ENCODE results near the gene RASSF7. TPM values are rescaled to one million over a fixed set of nuclear protein-coding genes. Genes with fewer than 3 reads are reported as not detected.
A peak's percentile ranks its signal among the peaks of the same experiment; 100 is the strongest.
"Not testable (repeated sequence)": the region's sequence is repeated elsewhere in the genome, so short reads cannot be mapped to it uniquely, and the experiment has no call there.

RASSF7 gene, protein sequence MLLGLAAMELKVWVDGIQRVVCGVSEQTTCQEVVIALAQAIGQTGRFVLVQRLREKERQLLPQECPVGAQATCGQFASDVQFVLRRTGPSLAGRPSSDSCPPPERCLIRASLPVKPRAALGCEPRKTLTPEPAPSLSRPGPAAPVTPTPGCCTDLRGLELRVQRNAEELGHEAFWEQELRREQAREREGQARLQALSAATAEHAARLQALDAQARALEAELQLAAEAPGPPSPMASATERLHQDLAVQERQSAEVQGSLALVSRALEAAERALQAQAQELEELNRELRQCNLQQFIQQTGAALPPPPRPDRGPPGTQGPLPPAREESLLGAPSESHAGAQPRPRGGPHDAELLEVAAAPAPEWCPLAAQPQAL
- total RNA-seq, result 44.4 and 45.5 TPM in 2 replicates

DNA sequence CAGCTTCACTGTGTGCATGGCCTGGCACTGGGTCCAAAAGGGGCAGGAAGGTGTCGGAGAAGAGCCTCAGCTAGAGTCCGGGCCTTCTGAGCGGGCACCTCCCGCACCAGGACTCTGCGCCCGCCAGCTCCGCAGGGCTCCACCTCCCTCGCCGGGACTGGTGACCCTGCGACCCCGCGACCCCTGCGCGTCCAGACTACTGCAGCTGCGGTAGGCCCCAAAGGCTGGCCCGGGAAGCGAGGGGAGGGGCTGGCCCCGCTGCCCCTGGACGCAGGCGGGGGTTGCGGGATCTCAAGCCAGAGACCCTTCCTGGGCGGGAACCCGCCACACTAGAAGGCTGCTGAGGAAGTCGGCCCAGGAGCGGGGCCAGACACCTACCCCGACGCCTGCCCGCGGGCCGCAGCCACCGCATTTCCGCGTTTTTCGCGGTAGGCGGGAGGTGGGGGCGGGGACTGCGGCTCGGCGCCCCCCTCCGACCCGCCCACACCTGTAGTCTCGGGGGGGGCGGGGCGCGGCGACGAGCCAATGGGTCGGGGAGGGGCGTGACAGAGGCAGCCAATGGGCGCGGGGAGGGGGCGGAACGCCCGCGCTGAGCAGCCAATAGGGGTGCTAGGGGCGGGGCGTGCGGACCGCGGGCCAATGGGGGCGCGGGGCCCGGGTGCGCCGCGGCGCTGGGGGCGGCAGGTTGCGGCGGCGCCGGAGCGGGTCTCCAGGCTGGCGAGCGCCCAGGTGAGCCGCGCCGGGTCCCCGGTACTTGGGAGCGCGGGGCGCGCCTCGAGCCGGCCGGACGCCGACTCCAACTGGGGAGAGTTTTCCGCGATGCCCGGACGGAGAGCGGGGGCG is at the start of gene RASSF7, which contains the start of gene LMNTD2:
Gene RASSF7 (plus strand): TSS at position 666 of the 843 bp plus-strand sequence. CDS start 799 bp downstream, outside the sequence.
Gene LMNTD2 (minus strand): TSS at position 434 of the 843 bp plus-strand sequence. CDS start 22 bp downstream, at position 412.
- DNase-seq (ENCODE audit: low read depth) (peak; percentile 64), FAIRE-seq (no peak)
- TF ChIP-seq, protein P1, sequence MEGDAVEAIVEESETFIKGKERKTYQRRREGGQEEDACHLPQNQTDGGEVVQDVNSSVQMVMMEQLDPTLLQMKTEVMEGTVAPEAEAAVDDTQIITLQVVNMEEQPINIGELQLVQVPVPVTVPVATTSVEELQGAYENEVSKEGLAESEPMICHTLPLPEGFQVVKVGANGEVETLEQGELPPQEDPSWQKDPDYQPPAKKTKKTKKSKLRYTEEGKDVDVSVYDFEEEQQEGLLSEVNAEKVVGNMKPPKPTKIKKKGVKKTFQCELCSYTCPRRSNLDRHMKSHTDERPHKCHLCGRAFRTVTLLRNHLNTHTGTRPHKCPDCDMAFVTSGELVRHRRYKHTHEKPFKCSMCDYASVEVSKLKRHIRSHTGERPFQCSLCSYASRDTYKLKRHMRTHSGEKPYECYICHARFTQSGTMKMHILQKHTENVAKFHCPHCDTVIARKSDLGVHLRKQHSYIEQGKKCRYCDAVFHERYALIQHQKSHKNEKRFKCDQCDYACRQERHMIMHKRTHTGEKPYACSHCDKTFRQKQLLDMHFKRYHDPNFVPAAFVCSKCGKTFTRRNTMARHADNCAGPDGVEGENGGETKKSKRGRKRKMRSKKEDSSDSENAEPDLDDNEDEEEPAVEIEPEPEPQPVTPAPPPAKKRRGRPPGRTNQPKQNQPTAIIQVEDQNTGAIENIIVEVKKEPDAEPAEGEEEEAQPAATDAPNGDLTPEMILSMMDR (IDR thresholded peaks at IDR 0.05; ENCODE audit: insufficient read depth, low read length, severe bottlenecking), result no peak

DNA sequence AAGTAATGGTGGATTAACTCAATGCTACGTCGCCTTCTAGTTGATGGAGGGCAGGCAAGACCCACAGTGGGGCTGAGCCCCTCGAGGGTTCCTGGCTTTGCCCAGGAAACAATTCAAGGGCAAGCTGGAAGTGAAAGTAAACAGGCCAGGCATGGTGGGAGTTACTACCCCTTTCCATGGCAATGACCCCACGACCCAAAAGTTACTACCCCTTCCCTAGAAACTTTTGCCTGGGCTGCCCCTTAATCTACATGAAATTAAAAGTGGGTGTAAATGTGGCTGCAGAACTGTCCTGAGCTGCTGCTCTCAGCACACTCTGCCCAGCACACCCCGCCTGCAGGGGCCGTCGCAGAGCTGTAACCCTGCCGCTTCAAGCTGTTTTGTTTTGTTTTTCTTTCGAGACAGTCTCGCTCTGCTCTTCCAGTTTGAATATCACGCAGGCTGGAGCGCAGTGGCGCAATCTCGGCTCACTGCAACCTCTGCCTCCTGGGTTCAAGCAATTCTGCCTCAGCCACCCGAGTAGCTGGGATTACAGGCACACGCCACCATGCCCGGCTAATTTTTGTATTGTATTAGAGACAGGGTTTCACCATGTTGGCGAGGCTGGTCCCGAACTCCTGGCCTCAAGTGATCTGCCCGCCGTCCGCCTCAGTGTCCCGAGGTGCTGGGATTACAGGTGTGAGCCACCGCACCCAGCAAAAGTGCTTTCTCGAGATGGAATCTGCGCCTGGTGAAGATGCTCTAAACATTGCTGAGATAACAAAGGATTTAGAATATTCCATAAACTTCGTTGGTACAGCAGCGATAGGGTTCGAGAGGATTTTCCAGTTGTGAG is 47.8 kb upstream of the RASSF7 start:
- DNase-seq (ENCODE audit: low read depth), result no peak
- no peaks in the 10 kb centered on the region for H3K27me3 ChIP-seq (ENCODE audit: control insufficient read depth, insufficient read depth, low read length)
- no peak for FAIRE-seq
- TF ChIP-seq, protein P1 (IDR thresholded peaks at IDR 0.05; ENCODE audit: insufficient read depth, low read length, severe bottlenecking), result no peak
- H3K36me3 ChIP-seq (ENCODE audit: control insufficient read depth, insufficient read depth, low read length), result peaks cover 8% of the 10 kb centered on the region
- no peak overlapping the region for H3K4me3 ChIP-seq (ENCODE audit: low read depth, low read length)

More for the DNA sequence above, at the start of gene RASSF7, which contains the start of gene LMNTD2:
- H3K4me3 ChIP-seq (ENCODE audit: low read depth, low read length), result peak within 1 kb of the TSS; percentile 70
- H3K27me3 ChIP-seq (ENCODE audit: control insufficient read depth, insufficient read depth, low read length), result no peaks in the 10 kb centered on the region
- H3K36me3 ChIP-seq (ENCODE audit: control insufficient read depth, insufficient read depth, low read length), result peaks cover 16% of the 10 kb centered on the region

DNA sequence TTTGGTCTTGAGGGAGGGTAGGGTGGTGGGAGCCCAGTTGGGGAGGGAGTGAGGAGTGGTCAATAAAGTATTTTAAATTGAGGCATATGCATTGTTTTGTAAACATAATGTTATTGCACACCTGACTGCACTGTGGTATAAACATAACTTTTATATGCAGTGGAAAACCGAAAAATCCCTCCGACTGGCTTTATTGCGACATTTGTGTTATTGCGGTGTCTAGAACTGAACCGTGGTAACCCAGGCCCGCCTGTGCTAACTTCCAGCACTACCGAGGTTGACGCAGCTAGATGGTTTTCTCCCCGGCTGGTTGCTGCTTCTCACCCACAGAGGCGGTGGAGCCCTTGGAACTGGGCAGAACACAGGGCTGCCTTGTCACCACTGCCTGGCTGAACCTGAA is 46.2 kb upstream of the RASSF7 start:
- no peaks in the 10 kb centered on the region for H3K27me3 ChIP-seq (ENCODE audit: control insufficient read depth, insufficient read depth, low read length)
- FAIRE-seq (no peak), DNase-seq (ENCODE audit: low read depth) (no peak)
- TF ChIP-seq, protein P1 (IDR thresholded peaks at IDR 0.05; ENCODE audit: insufficient read depth, low read length, severe bottlenecking), result no peak
- no peak overlapping the region for H3K4me3 ChIP-seq (ENCODE audit: low read depth, low read length)
- peaks cover 6% of the 10 kb centered on the region for H3K36me3 ChIP-seq (ENCODE audit: control insufficient read depth, insufficient read depth, low read length)

DNA sequence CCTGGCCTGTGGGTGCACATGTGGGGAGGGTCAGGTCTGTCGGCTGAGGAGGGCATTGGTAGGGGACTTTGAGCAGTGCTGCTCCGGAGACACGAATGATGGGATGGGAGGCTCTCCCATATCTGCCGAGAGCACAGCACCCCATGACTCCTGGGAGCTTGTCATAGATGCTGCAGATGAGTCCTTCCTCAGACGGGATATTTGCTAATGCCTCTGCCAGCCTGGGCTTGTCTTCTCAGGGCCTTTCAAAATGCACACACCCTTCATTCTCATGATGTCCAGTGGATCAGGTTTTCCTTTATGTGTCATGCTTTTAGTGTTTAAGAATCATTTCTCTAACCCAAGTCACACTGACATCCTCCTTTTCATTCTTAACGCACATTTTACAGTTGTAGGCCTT is 45.6 kb upstream of the RASSF7 start:
- FAIRE-seq (peak; percentile 99), DNase-seq (ENCODE audit: low read depth) (peak; percentile 100)
- Histone ChIP-seq H3K36me3 (ENCODE audit: control insufficient read depth, insufficient read depth, low read length) (peaks cover 3% of the 10 kb centered on the region), H3K27me3 (ENCODE audit: control insufficient read depth, insufficient read depth, low read length) (no peaks in the 10 kb centered on the region), H3K4me3 (ENCODE audit: low read depth, low read length) (no peak overlapping the region)
- TF ChIP-seq, protein P1 (IDR thresholded peaks at IDR 0.05; ENCODE audit: insufficient read depth, low read length, severe bottlenecking), result no peak

DNA sequence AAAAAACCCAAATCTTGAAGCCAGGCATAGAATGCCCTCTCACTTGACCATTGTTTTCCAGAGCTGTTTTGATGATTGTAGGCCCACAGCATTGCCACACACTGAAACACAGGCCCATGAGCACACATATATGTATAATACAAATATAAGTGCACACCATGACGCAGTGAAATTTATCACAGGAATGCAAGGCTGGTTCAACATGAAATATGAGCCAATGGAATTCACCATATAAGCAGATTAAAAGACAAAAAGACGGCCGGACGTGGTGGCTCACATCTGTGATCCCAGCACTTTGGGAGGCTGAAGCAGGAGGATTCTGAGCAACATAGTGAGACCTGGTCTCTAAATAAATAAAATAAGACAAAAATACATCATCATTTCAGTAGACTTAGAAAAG is 44.4 kb upstream of the RASSF7 start:
- Histone ChIP-seq H3K27me3 (ENCODE audit: control insufficient read depth, insufficient read depth, low read length) (no peaks in the 10 kb centered on the region), H3K36me3 (ENCODE audit: control insufficient read depth, insufficient read depth, low read length) (peaks cover under 1% of the 10 kb centered on the region), H3K4me3 (ENCODE audit: low read depth, low read length) (no peak overlapping the region)
- FAIRE-seq (no peak), DNase-seq (ENCODE audit: low read depth) (no peak)
- TF ChIP-seq, protein P1 (IDR thresholded peaks at IDR 0.05; ENCODE audit: insufficient read depth, low read length, severe bottlenecking), result no peak

DNA sequence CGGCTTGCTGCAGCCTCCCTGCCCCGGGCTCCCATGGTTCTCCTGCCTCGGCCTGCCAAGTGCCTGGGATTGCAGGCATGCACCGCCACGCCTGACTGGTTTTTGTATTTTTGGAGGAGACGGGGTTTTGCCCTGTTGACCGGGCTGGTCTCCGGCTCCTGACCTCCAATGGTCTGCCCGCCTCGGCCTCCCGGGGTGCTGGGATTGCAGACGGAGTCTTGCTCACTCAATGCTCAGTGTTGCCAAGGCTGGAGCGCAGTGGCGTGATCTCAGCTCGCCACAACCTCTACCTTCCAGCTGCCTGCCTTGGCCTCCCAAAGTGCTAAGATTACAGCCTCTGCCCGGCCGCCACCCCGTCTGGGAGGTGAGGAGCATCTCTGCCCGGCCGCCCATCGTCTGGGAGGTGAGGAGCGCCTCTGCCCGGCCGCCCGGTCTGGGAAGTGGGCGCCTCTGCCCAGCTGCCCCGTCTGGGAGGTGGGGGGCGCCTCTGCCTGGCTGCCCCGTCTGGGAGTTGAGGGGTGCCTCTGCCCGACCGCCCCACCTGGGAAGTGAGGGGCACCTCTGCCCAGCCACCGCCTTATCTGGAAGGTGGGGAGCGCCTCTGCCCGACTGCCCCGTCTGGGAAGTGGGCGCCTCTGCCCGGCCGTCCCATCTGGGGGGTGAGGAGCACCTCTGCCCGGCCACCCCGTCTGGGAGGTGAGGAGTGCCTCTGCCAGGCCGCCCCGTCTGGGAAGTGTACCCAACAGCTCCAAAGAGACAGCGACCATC is 43.7 kb upstream of the RASSF7 start:
- H3K27me3 ChIP-seq (ENCODE audit: control insufficient read depth, insufficient read depth, low read length); FAIRE-seq; H3K36me3 ChIP-seq (ENCODE audit: control insufficient read depth, insufficient read depth, low read length); H3K4me3 ChIP-seq (ENCODE audit: low read depth, low read length); DNase-seq (ENCODE audit: low read depth): not testable (repeated sequence)
